GM12878 (cell line): ENCODE measurements around the gene FOXL3. TPM values are rescaled to one million over a fixed set of nuclear protein-coding genes. Genes with fewer than 3 reads are reported as not detected.

Experiments
- ATAC-seq: fragments of 200-7000 bp; cut with Tn5 transposase; 3 replicates; pipeline ENCODE4 v1.9.1; 2020; ENCODE audit warnings: mild to moderate bottlenecking, moderate library complexity
- BruUV-seq: library from RNA; stranded (reverse); fragments of 400-500 nt; replicated peaks from 2 replicates; lab custom pipeline; 2021; lab: Mats Ljungman, UMichigan
- CTCF ChIA-PET: fragments of 300-600 bp; sonication (Branson Sonifier 250); formaldehyde crosslinking; extraction: SDS; loops from one replicate; lab custom pipeline; 2021; ENCODE audit warnings: inconsistent platforms; lab: Yijun Ruan, JAX
- POLR2A ChIA-PET: fragments of 350-600 bp; formaldehyde crosslinking; extraction: SDS; loops from one replicate; lab custom pipeline; 2021; ENCODE audit warnings: inconsistent platforms; lab: Charles Lee
- RAD21 ChIA-PET: fragments of 300-600 bp; sonication (Branson Sonifier 250); formaldehyde crosslinking; loops from one replicate; lab custom pipeline; 2023; ENCODE audit warnings: antibody characterized with exemption; ENCODE audit not compliant: unreplicated experiment; lab: Charles Lee
- SMC1A ChIA-PET: fragments of 300-600 bp; sonication (Branson Sonifier 250); formaldehyde crosslinking; loops from one replicate; lab custom pipeline; 2023; ENCODE audit not compliant: unreplicated experiment, uncharacterized antibody; lab: Charles Lee
- DNase-seq: peaks from one replicate; pipeline ENCODE4 v3.0.0-alpha.2; 2011; ENCODE audit warnings: low read depth, low spot score
- FAIRE-seq: peaks from 3 replicates; lab custom pipeline; 2011; peaks lifted over from hg19 to GRCh38; lab: Jason Lieb, UNC
- H2AFZ ChIP-seq: 2 replicates; pipeline ENCODE4 v1.6.0; 2011; ENCODE audit warnings: low read depth, low read length, control low read depth; ENCODE audit not compliant: control insufficient read depth
- H3K27ac ChIP-seq: 2 replicates; pipeline ENCODE4 v1.5.1; 2011; ENCODE audit warnings: control low read depth; ENCODE audit not compliant: control insufficient read depth, insufficient read depth
- H3K27me3 ChIP-seq, 2 experiments: replicated peaks in 1 of 2; 2 replicates each; pipeline versions ENCODE4 v1.6.0 to v1.6.1; 2011; ENCODE audit warnings: low read length in 1 of 2; ENCODE audit not compliant: control insufficient read depth in 2 of 2, insufficient read depth in 2 of 2
- H3K36me3 ChIP-seq, 2 experiments: 2 replicates each; pipeline ENCODE4 v1.5.1; 2011; ENCODE audit warnings: low read length in 1 of 2; ENCODE audit not compliant: control insufficient read depth in 2 of 2, insufficient read depth in 2 of 2
- H3K4me1 ChIP-seq: 2 replicates; pipeline ENCODE4 v1.6.1; 2011; ENCODE audit warnings: mild to moderate bottlenecking, low read length, moderate library complexity, mixed read lengths; ENCODE audit not compliant: control insufficient read depth, insufficient read depth
- H3K4me2 ChIP-seq: 2 replicates; pipeline ENCODE4 v1.6.0; 2011; ENCODE audit warnings: control low read depth; ENCODE audit not compliant: control insufficient read depth, insufficient read depth
- H3K4me3 ChIP-seq: fragments of 200-600 bp; sonication (generic); 2 replicates; pipeline ENCODE4 v1.5.1; 2016
- H3K79me2 ChIP-seq: 2 replicates; pipeline ENCODE4 v1.6.0; 2011; ENCODE audit warnings: low read length; ENCODE audit not compliant: control insufficient read depth, insufficient read depth
- H3K9ac ChIP-seq: 2 replicates; pipeline ENCODE4 v1.8.0; 2011; ENCODE audit warnings: low read length, control low read depth, mixed read lengths; ENCODE audit not compliant: control insufficient read depth, insufficient read depth
- H3K9me3 ChIP-seq: replicated peaks from 3 replicates; pipeline ENCODE4 v1.5.1; 2011; ENCODE audit warnings: mild to moderate bottlenecking, low read length; ENCODE audit not compliant: control insufficient read depth, insufficient read depth
- H4K20me1 ChIP-seq: 2 replicates; pipeline ENCODE4 v1.6.0; 2011; ENCODE audit not compliant: control insufficient read depth, insufficient read depth
- BACH1 ChIP-seq: fragments of 450-650 bp; IDR thresholded peaks from 2 replicates; pipeline ENCODE4 v1.6.1; 2017; ENCODE audit warnings: mild to moderate bottlenecking, borderline replicate concordance
- BMI1 ChIP-seq: fragments of 450-650 bp; IDR thresholded peaks from 2 replicates; pipeline ENCODE4 v1.6.1; 2016; ENCODE audit warnings: mild to moderate bottlenecking, moderate library complexity, borderline replicate concordance
- EGR1 ChIP-seq, 2 experiments: IDR thresholded peaks; 1 replicate in 1 of 2; 2 replicates in 1 of 2; pipeline ENCODE4 v1.6.1; 2011 to 2012; ENCODE audit warnings: low read depth in 2 of 2, low read length in 2 of 2, borderline replicate concordance in 1 of 2, mild to moderate bottlenecking in 1 of 2, moderate library complexity in 1 of 2
- ESRRA ChIP-seq: IDR thresholded peaks from 2 replicates; pipeline ENCODE4 v1.6.1; 2012; ENCODE audit warnings: mild to moderate bottlenecking, low read length, improper control_type of control experiment
- KAT2A ChIP-seq: conservative IDR thresholded peaks from 2 replicates; pipeline ENCODE4 v1.6.1; 2011; ENCODE audit warnings: low read depth, low read length; ENCODE audit not compliant: control insufficient read depth
- NFYA ChIP-seq: IDR thresholded peaks from 2 replicates; pipeline ENCODE4 v1.6.1; 2011; ENCODE audit warnings: low read depth, mild to moderate bottlenecking, low read length, improper control_type of control experiment, borderline replicate concordance
- POU2F2 ChIP-seq: IDR thresholded peaks from 3 replicates; pipeline ENCODE4 v1.6.1; 2011; ENCODE audit warnings: low read depth, mild to moderate bottlenecking, low read length, borderline replicate concordance
- RUNX3 ChIP-seq: IDR thresholded peaks from 2 replicates; pipeline ENCODE4 v1.6.1; 2012; ENCODE audit warnings: low read length, inconsistent platforms
- SIN3A ChIP-seq: IDR thresholded peaks from 2 replicates; pipeline ENCODE4 v1.6.1; 2012; ENCODE audit warnings: low read depth, low read length, improper control_type of control experiment
- SREBF1 ChIP-seq: IDR thresholded peaks from 2 replicates; pipeline ENCODE4 v1.6.1; 2012; ENCODE audit warnings: mild to moderate bottlenecking, low read length
- SRF ChIP-seq, 2 experiments: IDR thresholded peaks; 2 replicates each; pipeline ENCODE4 v1.6.1; 2011; ENCODE audit warnings: low read depth in 2 of 2, low read length in 2 of 2, mild to moderate bottlenecking in 1 of 2, moderate library complexity in 1 of 2
- STAT1 ChIP-seq: fragments of 450-650 bp; conservative IDR thresholded peaks from 2 replicates; pipeline ENCODE4 v1.6.1; 2014; ENCODE audit warnings: antibody characterized with exemption, mild to moderate bottlenecking
- TCF12 ChIP-seq: IDR thresholded peaks from 2 replicates; pipeline ENCODE4 v1.6.1; 2011; ENCODE audit warnings: low read depth, mild to moderate bottlenecking, low read length
- WRNIP1 ChIP-seq: IDR thresholded peaks from 2 replicates; pipeline ENCODE4 v1.6.1; 2011; ENCODE audit warnings: low read depth, low read length, improper control_type of control experiment, borderline replicate concordance
- YBX1 ChIP-seq: fragments of 450-650 bp; IDR thresholded peaks from 2 replicates; pipeline ENCODE4 v1.6.1; 2016; ENCODE audit warnings: antibody characterized with exemption
- ZNF207 ChIP-seq: fragments of 450-650 bp; IDR thresholded peaks from 2 replicates; pipeline ENCODE4 v1.6.1; 2014; ENCODE audit warnings: antibody characterized with exemption, mild to moderate bottlenecking, borderline replicate concordance
- ZNF274 ChIP-seq: IDR thresholded peaks from one replicate; pipeline ENCODE4 v1.8.0; 2011; ENCODE audit not compliant: insufficient read length, insufficient read depth
- WGBS: methylation state at CpG from one replicate; pipeline ENCODE4 v1.1.6; 2016; ENCODE audit warnings: low lambda C conversion rate; ENCODE audit not compliant: insufficient replicate concordance, insufficient coverage; ENCODE audit errors: missing lambda C conversion rate; 5-methylcytosine and 5-hydroxymethylcytosine counted together
- in situ Hi-C: fragments of 300-500 bp; cut with MboI; formaldehyde crosslinking; loops from 9 replicates; pipeline ENCODE4 v1.14.3; 2018; ENCODE audit warnings: mixed read lengths
- intact Hi-C: fragments of 100-400 bp; cut with micrococcal nuclease; formaldehyde crosslinking; loops from one replicate; pipeline ENCODE4 v1.14.2; 2022; ENCODE audit not compliant: unreplicated experiment
- polyA plus RNA-seq, 11 experiments: library from polyadenylated mRNA; depleted of rRNA in 4 of 11; unstranded in 6 of 11; stranded (reverse) in 5 of 11; fragments of >200 nt; fragmentation: Nextera tagmentation in 4 of 11; fragmentation: Illumina TruSeq in 1 of 11; extraction: Ambion mirVana in 4 of 11; extraction: Trizol in 1 of 11; gene quantifications; 1 replicate in 1 of 11; 2 replicates in 10 of 11; pipeline versions ENCODE4 v1.2.1 to v1.2.3, GENCODE V29; 2011 to 2016; ENCODE audit warnings: inconsistent platforms in 2 of 11, missing spikeins in 2 of 11, low read depth in 1 of 11
- total RNA-seq, 4 experiments: library from RNA; depleted of rRNA in 3 of 4; stranded (reverse); fragments of >200 nt in 3 of 4; fragmentation: Illumina TruSeq in 1 of 4; extraction: Trizol in 1 of 4; gene quantifications; 2 replicates each; pipeline versions ENCODE4 v1.2.1 to v1.2.3, GENCODE V29; 2013 to 2021
- TF ChIP-seq, protein P1 (sequence below): fragments of 450-650 bp; IDR thresholded peaks from 2 replicates; pipeline ENCODE4 v1.6.1; 2017; ENCODE audit warnings: borderline replicate concordance
- TF ChIP-seq, protein P2 (sequence below): fragments of 450-650 bp; IDR thresholded peaks from 2 replicates; pipeline ENCODE4 v1.6.1; 2018; ENCODE audit warnings: borderline replicate concordance, mild to moderate bottlenecking; ENCODE audit not compliant: partially characterized antibody

Gene FOXL3
- total and polyA plus RNA-seq, 10 of the 15 experiments (the other 5 are each of a cell fraction or from before 2014, with no cell fraction given) = not detected

DNA sequence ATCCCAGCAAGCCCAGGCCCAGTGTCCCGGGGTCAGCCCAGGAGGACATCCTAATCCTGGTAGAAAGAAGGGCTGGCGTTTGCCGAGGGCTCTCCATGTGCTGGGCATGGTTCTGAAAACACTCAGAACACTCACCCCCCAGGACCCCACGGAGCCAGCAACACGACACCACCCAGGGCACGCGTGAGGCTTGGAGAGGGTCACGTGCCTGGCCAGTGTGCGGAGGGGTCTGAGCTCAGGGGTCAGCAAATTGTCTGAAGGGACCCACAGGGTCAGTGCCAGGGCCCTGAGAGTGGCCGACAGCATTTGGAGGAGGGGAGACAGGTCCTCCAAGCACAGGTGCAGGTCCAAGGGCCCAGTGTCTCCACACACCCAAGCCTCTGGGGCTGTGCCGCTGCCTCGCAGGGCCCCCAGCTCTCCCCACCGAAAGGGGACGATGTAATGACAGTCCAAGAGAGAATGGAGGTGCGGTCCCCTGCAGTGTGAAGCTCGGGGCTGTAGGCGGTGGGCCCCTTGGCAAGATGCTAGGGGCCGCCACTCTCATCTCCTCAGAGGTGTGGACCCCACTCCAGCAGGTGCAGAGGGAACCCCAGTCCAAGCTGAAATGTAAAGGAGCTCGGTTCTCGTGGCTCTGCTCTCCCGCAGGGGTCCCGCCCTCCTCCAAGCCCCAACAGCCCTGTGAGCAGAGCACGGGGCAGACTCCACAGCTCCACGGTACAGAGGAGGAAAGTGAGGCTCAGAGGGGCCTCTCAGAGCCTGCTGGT lies 7.8 kb downstream of the FOXL3 start:
- TF ChIP-seq, protein P1, sequence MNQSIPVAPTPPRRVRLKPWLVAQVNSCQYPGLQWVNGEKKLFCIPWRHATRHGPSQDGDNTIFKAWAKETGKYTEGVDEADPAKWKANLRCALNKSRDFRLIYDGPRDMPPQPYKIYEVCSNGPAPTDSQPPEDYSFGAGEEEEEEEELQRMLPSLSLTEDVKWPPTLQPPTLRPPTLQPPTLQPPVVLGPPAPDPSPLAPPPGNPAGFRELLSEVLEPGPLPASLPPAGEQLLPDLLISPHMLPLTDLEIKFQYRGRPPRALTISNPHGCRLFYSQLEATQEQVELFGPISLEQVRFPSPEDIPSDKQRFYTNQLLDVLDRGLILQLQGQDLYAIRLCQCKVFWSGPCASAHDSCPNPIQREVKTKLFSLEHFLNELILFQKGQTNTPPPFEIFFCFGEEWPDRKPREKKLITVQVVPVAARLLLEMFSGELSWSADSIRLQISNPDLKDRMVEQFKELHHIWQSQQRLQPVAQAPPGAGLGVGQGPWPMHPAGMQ = no peak
- no peak for TF ChIP-seq SIN3A
- TF ChIP-seq YBX1 = no peak
- no peak for TF ChIP-seq WRNIP1
- no peak for TF ChIP-seq RUNX3
- no peak for TF ChIP-seq KAT2A
- no peak for TF ChIP-seq BMI1
- TF ChIP-seq EGR1 (IDR thresholded peaks at IDR 0.05; ENCODE audit: borderline replicate concordance in 1 of 2, low read depth in 2 of 2, low read length in 2 of 2) = no peak
- TF ChIP-seq BACH1 = no peak
- TF ChIP-seq ZNF207 = no peak
- no peak for TF ChIP-seq ESRRA
- no peak for TF ChIP-seq SRF (IDR thresholded peaks at IDR 0.05; ENCODE audit: low read depth in 2 of 2, low read length in 2 of 2)
- no peak for TF ChIP-seq NFYA
- no peak for TF ChIP-seq STAT1
- TF ChIP-seq ZNF274 = no peak
- no peak for TF ChIP-seq POU2F2
- TF ChIP-seq, protein P2, sequence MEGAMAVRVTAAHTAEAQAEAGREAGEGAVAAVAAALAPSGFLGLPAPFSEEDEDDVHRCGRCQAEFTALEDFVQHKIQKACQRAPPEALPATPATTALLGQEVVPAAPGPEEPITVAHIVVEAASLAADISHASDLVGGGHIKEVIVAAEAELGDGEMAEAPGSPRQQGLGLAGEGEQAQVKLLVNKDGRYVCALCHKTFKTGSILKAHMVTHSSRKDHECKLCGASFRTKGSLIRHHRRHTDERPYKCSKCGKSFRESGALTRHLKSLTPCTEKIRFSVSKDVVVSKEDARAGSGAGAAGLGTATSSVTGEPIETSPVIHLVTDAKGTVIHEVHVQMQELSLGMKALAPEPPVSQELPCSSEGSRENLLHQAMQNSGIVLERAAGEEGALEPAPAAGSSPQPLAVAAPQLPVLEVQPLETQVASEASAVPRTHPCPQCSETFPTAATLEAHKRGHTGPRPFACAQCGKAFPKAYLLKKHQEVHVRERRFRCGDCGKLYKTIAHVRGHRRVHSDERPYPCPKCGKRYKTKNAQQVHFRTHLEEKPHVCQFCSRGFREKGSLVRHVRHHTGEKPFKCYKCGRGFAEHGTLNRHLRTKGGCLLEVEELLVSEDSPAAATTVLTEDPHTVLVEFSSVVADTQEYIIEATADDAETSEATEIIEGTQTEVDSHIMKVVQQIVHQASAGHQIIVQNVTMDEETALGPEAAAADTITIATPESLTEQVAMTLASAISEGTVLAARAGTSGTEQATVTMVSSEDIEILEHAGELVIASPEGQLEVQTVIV = no peak
- no peak for TF ChIP-seq SREBF1
- TF ChIP-seq TCF12 = no peak
- Histone ChIP-seq H3K4me3 (no peak overlapping the region), H3K4me1 (no peaks in the 10 kb centered on the region), H3K27me3 (no peaks in the 10 kb centered on the region; a peak in 1 of 4 replicates), H3K9ac (no peak overlapping the region), H2AFZ (no peak overlapping the region), H3K4me2 (no peak overlapping the region), H4K20me1 (no peaks in the 10 kb centered on the region), H3K79me2 (no peaks in the 10 kb centered on the region), H3K27ac (no peak overlapping the region), H3K9me3 (no peaks in the 10 kb centered on the region; the same call in 2 of the 3 replicates), H3K36me3 (no peaks in the 10 kb centered on the region)
- no peak for FAIRE-seq
- WGBS = 52% methylated on average over 23 of the region's 24 CpGs
- in situ Hi-C loops = no loop called here
- BruUV-seq = no TSS peak
- ATAC-seq = no peak
- ChIA-PET RAD21 (no interaction called here), SMC1A (no interaction called here), CTCF (no interaction called here), POLR2A (no interaction called here)
- DNase-seq = no peak
- intact Hi-C loops = no loop called here
